RWPE1 (cell line): ENCODE measurements around the gene GRID1.

ENCODE experiments used
- CTCF ChIA-PET: fragments of 350-600 bp; sonication (Branson Sonifier 250); formaldehyde crosslinking; extraction: SDS; loops from one replicate; lab custom pipeline; 2021; lab: Yijun Ruan, JAX
- POLR2A ChIA-PET: fragments of 400-600 bp; formaldehyde crosslinking; extraction: SDS; loops from one replicate; lab custom pipeline; 2020; ENCODE audit warnings: antibody characterized with exemption; ENCODE audit not compliant: low non-redundant PET; lab: Yijun Ruan, JAX
- DNase-seq: peaks from one replicate; pipeline ENCODE4 v3.0.0; 2012; ENCODE audit warnings: low spot score
- H3K27ac ChIP-seq: fragments of 450-650 bp; 2 replicates; pipeline ENCODE4 v1.5.1; 2017
- TF ChIP-seq, protein P1 (sequence below): fragments of 450-650 bp; conservative IDR thresholded peaks from 2 replicates; pipeline ENCODE4 v1.5.1; 2017; ENCODE audit warnings: low read depth, mild to moderate bottlenecking

Gene GRID1

GRCh38 chr10:85857305-85857704 lies 509.3 kb downstream of the GRID1 start:
- no peak for DNase-seq
- TF ChIP-seq, protein P1, sequence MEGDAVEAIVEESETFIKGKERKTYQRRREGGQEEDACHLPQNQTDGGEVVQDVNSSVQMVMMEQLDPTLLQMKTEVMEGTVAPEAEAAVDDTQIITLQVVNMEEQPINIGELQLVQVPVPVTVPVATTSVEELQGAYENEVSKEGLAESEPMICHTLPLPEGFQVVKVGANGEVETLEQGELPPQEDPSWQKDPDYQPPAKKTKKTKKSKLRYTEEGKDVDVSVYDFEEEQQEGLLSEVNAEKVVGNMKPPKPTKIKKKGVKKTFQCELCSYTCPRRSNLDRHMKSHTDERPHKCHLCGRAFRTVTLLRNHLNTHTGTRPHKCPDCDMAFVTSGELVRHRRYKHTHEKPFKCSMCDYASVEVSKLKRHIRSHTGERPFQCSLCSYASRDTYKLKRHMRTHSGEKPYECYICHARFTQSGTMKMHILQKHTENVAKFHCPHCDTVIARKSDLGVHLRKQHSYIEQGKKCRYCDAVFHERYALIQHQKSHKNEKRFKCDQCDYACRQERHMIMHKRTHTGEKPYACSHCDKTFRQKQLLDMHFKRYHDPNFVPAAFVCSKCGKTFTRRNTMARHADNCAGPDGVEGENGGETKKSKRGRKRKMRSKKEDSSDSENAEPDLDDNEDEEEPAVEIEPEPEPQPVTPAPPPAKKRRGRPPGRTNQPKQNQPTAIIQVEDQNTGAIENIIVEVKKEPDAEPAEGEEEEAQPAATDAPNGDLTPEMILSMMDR = no peak
- H3K27ac ChIP-seq = no peak overlapping the region
- ChIA-PET POLR2A (no interaction called here), CTCF (no interaction called here)

DNA sequence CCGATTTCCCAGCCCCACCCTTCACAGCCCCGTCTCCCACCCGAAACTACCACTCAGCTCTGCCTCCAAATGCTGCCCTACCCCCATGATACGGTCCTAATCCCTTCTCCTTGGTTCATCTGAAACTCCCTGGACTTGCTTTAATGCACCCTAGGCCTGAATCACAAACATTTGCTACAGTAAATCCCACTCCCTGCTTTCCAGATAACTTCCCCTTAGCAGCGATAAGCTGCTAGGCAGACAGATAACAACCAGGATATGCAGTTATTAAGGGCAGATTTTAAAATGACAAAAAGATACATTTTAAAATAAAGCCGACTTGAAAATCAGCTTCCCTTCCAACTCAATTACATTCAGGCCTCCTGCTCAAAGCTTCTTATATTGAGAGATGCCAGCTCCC lies 514.7 kb downstream of the GRID1 start:
- POLR2A ChIA-PET = no interaction called here
- DNase-seq = no peak
- TF ChIP-seq, protein P1 = no peak
- H3K27ac ChIP-seq = no peak overlapping the region
- CTCF ChIA-PET = interaction anchor here (1.2 to 1.4 kb wide), 2 partner anchors 12 to 144 kb away, joined by 4 to 6 read pairs; no protein-coding TSS in a partner anchor

GRCh38 chr10:85851325-85851724 lies 515.3 kb downstream of the GRID1 start:
- peak; percentile 39 for DNase-seq
- ChIA-PET CTCF (interaction anchor here (1.4 kb wide), 1 partner anchor 145 kb away, joined by 4 read pairs; no protein-coding TSS in a partner anchor), POLR2A (no interaction called here)
- H3K27ac ChIP-seq = no peak overlapping the region
- TF ChIP-seq, protein P1 = no peak

DNA sequence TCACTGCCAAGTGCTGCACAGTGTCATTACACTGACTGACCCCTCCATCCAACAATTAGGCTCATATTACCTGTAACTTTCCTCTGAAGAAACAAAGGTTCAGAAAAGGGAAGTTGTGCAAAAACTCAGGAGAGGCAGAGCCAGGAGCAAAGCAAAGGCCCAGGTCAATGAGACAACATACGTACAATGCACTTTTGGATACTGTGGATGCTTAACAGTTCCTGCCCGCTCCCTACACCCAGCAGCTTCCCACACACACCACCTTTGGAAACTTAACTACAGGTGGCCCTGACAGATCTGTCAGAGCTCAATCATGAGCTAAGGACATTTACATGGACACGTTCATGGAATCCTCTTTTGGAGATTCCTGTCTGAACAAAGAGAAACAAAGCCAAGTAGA lies 515.9 kb downstream of the GRID1 start:
- TF ChIP-seq, protein P1 = no peak
- CTCF ChIA-PET = no interaction called here
- POLR2A ChIA-PET = no interaction called here
- DNase-seq = no peak
- no peak overlapping the region for H3K27ac ChIP-seq

DNA sequence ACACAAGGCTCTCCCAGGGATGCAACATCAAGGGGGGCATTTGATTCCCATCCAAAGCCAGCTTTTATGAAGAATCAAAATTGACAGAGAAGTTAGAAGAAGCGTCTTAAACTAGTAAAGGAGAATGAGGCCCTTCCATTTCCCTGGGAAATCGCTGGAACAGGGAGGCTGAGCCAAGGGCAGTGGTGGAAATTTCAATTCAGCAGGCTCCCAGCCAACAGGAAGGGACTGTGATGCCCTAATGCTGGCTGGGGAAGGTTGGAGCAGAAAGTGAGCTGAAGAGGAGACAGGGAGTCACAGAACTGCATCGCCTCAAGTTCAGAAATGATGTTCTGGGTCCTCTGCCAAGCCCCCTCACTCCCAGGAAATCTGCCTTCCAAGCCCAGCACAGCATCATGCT lies 517.3 kb downstream of the GRID1 start:
- CTCF ChIA-PET = interaction anchor here (0.8 kb wide), 1 partner anchor 69 kb away, joined by 3 read pairs; no protein-coding TSS in a partner anchor
- no peak for DNase-seq
- POLR2A ChIA-PET = no interaction called here

GRCh38 chr10:85848756-85849155 lies 517.8 kb downstream of the GRID1 start:
- ChIA-PET POLR2A (no interaction called here), CTCF (interaction anchor here (0.7 to 0.8 kb wide), 2 partner anchors 68 to 537 kb away, joined by 3 read pairs; no protein-coding TSS in a partner anchor)
- TF ChIP-seq, protein P1 = no peak
- DNase-seq = no peak
- H3K27ac ChIP-seq = no peak overlapping the region

More for the DNA sequence above, 517.3 kb downstream of the GRID1 start:
- no peak overlapping the region for H3K27ac ChIP-seq
- TF ChIP-seq, protein P1 = no peak
